ENCODE data around the gene ASB7. TPM values are rescaled to one million over a fixed set of nuclear protein-coding genes. Genes with fewer than 3 reads are reported as not detected.

The ASB7 gene, protein sequence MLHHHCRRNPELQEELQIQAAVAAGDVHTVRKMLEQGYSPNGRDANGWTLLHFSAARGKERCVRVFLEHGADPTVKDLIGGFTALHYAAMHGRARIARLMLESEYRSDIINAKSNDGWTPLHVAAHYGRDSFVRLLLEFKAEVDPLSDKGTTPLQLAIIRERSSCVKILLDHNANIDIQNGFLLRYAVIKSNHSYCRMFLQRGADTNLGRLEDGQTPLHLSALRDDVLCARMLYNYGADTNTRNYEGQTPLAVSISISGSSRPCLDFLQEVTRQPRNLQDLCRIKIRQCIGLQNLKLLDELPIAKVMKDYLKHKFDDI
- 14.2 and 14.4 TPM in 2 replicates for total RNA-seq

GRCh38 chr15:100602064-100602822 lies at the start of gene ASB7, which contains the start of gene LINS1:
Gene ASB7, plus strand, starts transcription at chr15:100602589. Its CDS starts 9,628 bp downstream, at chr15:100612217.
Gene LINS1, minus strand, starts transcription at chr15:100602184. Its CDS starts 21,342 bp downstream, at chr15:100580842.

Other genes starting within 250 kb of the ASB7 start
- gene CERS3, start 73.6 kb upstream of the ASB7 start, total RNA-seq = 0.14 TPM in 1 of 2 replicates, not detected in the other
- gene LINS1, start 405 bp upstream of the ASB7 start, total RNA-seq = 5.7 and 5.9 TPM in 2 replicates

Measured in smooth muscle cell of bladder (primary cell).